D341Med (cell line): ENCODE results near the gene GPD1.
"Not testable (repeated sequence)": the region's sequence is repeated elsewhere in the genome, so short reads cannot be mapped to it uniquely, and the experiment has no call there.

Source experiments
- DNase-seq: peaks from one replicate; pipeline ENCODE4 v3.0.0; 2012; ENCODE audit warnings: low spot score

The GPD1 gene

DNA sequence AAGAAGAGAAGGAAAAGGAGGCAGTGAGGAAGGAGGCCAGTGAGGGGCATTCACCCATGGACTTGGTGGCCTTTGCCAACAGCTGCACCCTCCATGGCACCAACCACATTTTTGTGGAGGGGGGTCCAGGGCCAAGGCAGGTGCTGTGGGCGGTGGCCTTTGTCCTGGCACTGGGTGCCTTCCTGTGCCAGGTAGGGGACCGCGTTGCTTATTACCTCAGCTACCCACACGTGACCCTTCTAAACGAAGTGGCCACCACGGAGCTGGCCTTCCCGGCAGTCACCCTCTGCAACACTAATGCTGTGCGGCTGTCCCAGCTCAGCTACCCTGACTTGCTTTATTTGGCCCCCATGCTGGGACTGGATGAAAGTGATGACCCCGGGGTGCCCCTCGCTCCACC, 30.1 kb upstream of the GPD1 start:
- no peak for DNase-seq

DNA sequence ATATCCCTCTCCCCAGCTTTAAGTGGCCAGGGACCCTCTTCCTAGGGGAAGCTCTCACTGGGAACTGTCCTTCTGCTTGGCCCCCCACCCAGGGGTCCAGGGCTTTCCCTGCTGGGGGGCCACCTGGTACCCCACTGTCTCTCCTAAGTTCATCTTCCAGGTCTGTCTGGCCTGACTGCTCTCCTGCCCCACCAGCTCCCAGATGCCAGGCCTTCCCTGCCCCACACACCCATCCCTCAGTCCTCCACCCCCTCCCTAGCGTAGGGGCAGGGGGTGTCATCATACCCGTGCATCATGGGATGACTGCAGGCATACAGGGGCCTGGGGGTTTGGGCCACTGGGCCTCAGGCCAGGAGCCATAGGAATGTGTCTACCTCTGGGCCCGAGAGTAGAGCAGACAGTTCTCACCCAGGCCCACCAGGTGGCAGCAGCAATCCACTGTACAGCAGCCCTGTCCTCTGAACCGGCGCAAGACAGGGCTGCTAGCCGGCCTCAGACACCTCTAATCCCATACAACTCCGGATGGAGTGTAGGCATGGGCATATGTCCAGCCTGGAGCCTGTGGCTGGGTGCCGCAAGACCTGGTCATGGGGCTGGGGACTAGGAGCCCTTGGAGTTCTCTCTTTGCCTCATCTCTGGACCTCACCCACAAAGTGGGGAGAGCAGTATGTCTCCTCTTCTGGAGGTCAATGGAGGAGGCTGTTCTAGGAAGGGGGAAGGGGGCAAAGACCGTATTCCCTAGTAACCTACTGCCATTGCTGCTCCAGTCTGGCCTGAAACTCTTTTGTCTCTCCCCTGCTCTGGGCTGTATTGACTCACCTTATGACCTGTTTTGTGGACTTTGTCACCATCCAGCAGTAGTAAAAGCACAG, 28.6 kb upstream of the GPD1 start:
- peak; percentile 90 for DNase-seq

DNA sequence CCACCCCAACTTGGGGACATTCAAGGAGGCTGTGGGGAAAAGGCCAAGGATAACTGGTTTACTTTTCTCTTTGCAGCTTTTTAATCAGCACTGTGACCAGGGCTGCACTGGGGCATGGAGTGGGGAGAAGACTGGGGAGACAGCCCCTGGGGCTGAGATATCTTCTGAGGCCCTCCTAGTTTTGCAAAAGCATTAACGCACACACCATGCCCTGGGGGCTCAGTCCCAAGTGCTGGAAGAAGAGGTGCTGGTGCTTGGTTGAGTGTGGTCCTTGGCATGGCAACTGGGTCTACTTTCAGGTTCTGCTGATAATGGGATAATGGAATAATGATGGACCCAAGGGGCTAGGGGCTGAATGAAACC, 28.0 kb upstream of the GPD1 start:
- no peak for DNase-seq

DNA sequence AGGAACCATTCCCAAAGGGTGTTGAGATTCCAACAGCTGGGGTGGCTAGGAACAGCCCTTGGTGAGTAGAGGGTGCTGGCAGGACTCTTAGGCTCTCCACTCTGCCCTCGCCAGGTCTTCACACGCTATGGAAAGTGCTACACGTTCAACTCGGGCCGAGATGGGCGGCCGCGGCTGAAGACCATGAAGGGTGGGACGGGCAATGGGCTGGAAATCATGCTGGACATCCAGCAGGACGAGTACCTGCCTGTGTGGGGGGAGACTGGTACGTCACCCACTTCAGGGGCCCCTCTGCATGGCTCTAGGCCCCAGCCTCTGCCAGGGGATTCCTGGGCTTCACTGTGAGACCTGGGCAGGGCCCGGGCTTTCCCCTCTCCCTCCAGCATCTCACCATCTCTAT, 26.7 kb upstream of the GPD1 start:
- DNase-seq: no peak

DNA sequence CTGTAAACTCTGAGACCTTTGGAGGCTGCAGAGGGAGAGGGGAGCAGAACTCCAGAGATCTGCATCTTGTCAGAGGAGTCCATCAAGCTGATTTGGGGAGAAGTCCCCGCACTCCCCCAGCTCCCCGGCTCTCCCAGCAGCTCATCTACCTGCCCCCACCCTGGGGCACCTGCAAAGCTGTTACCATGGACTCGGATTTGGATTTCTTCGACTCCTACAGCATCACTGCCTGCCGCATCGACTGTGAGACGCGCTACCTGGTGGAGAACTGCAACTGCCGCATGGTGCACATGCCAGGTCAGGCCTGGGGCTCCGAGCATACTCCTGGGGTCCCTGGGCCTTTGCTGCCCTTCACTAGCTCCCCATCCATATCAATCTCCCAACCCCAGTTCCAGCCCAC, 25.5 kb upstream of the GPD1 start:
- no peak for DNase-seq

DNA sequence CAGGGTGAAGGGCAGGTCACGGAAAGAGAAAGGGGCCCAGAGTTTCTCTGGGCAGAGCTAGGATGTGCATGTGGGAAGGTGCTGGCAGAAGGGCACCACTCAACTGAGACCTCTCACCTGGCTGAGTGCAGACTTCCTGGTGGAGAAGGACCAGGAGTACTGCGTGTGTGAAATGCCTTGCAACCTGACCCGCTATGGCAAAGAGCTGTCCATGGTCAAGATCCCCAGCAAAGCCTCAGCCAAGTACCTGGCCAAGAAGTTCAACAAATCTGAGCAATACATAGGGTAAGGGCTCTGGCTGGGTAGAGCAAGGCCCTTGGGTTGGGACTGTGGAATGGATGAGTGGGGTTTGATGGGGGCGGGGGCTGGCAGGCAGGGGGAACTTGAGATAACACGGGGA, 24.0 kb upstream of the GPD1 start:
- DNase-seq: no peak

DNA sequence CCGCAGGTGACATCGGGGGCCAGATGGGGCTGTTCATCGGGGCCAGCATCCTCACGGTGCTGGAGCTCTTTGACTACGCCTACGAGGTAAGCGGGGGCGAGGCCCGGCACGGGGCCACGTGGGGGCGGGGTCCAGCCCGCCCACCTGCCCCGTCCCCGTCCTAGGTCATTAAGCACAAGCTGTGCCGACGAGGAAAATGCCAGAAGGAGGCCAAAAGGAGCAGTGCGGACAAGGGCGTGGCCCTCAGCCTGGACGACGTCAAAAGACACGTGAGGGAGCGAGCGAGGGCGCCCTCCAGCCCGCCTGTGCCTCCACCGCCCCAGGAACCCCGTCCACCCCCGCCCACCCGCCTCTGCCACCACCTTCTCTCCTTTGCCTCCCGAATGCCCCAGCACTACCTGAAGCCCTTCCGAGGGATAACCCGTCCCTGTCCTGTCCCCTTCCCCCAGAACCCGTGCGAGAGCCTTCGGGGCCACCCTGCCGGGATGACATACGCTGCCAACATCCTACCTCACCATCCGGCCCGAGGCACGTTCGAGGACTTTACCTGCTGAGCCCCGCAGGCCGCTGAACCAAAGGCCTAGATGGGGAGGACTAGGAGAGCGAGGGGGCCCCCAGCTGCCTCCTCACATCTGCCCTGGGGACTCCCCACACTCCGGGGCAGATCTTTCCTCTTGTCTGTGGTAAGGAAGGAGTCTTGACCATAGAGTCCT, 22.6 kb upstream of the GPD1 start:
- no peak for DNase-seq

DNA sequence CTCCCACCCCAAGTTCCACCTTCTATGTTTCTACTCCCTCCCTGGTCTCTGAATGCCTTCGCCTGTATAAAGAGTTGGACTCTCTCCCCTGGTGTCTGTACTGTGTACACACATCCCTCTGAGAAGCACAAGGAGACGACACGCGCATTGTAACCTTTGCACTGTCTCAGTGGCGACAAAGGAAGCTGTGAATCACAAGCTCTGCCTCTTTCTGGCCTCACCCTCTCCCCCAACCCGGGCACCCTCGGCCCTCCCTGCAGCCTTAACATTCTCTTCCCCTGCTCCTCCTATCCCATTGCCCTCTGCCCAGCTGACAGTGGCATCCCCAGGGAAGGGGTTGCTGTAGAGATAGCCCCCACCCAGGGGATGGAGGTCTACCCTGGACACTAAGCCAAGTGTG, 21.2 kb upstream of the GPD1 start:
- no peak for DNase-seq

DNA sequence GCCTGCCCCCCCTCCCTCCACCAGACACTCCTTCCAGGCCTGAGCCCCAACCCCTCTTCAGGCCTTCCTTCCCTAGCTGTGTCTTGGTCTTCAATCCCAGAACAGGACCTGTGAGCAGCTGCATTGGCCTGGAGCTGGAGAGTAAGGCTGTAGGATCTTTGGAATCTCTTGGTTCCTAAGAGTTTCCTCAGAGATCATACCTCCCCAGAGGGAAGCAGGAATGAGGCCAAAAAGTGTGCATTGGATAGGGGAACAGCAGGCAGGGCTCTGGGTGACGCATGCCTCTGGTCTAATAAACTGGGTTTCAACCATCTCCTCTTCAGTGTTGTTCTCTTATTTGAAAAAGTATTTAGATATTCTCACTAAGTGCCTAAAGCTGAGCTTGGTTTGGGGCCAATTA, 20.5 kb upstream of the GPD1 start:
- DNase-seq: no peak

DNA sequence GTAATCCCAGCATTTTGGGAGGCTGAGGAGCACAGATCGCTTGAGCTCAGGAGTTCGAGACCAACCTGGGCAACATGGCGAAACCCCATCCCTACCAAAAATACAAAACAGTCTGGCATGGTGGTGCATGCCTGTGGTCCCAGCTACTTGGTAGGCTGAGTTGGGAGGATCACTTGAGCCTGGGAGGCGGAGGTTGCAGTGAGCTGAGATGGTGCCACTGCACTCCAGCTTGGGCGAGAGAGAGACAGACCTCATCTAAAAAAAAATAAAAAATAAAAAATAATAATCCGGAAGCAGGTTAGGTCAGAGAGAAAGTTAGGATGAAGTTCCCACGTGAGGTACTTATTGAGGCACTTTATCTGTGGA, 19.4 kb upstream of the GPD1 start:
- DNase-seq: not testable (repeated sequence)

DNA sequence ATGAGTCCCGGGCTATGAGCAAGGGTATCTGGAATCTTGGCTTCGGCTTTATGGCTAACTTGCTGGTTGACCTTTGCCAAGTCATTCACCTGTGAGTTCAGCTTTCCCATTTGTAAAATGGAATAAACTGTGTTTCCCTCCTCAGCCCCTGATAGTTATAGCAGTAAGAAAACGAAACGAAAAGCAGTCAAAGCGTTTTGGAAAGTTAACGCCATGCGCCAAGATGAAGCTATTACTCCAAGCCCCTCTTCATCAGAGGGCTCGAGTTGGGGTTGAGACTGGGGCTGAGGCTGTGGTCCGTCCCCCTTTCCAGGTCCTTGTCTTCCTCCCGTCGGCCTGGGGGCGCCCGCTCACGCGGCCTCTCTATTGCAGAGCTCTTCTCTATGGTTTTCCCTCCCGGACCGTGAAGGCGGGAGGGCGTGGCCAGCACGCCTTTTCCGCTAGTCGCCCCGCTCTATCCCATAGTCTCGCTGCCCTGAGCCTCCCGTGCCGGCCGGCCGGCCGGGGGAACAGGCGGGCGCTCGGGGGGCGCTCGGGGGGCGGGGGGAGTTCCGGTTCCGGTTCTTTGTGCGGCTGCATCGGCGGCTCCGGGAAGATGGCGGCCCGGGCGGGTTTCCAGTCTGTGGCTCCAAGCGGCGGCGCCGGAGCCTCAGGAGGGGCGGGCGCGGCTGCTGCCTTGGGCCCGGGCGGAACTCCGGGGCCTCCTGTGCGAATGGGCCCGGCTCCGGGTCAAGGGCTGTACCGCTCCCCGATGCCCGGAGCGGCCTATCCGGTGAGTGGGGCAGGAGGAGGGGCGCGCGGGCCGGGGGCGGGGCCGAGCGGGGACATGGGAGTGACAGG, 18.8 kb upstream of the GPD1 start, which contains the start of gene SMARCD1:
SMARCD1 (plus strand) TSS at position 568 of the 840 bp plus-strand sequence; CDS start at position 596, 28 bp downstream.
- peak; percentile 97 for DNase-seq

DNA sequence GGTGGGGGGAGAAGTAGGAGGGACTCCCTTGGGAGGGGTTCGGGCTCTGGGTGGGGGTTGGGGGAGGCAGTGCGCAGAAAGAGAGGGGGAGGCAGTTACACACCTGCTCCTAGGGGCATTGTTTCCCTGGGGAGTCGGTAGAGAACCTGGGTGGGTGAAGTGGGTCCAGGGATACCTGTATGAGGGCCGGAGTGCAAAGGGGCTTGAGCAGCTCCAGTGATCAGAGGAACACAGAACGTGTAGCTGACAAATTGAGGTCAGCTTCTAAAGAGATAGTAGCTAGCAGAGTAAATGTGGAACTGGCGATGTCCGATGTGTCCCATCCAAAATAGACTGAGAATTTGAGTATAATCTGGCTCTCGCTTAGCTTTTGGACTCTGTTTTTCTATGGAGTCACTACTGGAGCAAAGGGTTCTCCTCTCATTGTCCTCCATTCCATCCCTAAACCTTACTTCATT, 18.2 kb upstream of the GPD1 start:
- DNase-seq: no peak

DNA sequence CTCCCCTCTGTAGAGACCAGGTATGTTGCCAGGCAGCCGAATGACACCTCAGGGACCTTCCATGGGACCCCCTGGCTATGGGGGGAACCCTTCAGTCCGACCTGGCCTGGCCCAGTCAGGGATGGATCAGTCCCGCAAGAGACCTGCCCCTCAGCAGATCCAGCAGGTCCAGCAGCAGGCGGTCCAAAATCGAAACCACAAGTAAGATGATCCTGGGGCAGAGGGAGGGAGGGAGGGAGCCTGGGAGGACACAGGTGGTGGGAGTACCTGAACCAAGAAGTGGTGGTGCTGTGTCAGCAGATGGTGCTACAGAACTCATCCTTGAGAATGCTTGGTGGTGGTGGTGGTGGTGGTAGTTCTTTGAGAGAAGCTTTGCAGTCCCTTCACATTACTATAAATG, 17.7 kb upstream of the GPD1 start:
- DNase-seq: no peak

DNA sequence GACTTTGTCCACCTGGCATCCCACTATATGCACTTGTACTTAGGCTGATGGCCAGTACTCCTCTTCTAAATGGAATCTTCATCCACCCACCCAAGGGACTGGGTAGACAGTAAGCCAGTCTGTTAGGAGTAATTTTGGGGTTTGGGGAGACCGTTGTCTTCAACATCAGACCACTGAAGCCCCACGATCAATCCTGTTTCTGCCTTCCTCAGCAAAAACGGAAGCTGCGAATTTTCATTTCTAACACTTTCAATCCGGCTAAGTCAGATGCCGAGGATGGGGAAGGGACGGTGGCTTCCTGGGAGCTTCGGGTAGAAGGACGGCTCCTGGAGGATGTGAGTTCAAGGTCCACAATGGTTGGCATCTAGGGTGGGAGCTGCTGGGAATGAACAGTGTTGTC, 16.7 kb upstream of the GPD1 start:
- DNase-seq: no peak

DNA sequence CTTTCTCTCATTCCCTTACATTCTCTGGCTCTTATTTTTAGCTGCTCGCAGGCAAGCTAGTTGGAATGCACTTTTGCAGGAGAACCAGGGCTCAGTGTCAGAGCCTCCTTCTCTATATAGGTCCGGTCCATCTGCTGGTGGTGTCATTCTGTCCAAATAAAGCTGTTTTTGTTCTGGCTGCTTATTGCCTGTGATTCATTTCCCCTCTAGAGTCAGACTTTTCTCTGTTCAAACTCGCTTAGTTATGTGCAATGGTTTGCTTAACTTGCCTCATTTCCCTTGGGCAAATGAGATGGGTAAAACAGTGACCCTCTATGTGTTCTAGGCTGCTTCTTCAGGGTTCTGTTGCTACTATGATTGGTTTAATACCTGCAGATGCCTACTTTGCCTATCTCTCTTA, 15.8 kb upstream of the GPD1 start:
- no peak for DNase-seq

DNA sequence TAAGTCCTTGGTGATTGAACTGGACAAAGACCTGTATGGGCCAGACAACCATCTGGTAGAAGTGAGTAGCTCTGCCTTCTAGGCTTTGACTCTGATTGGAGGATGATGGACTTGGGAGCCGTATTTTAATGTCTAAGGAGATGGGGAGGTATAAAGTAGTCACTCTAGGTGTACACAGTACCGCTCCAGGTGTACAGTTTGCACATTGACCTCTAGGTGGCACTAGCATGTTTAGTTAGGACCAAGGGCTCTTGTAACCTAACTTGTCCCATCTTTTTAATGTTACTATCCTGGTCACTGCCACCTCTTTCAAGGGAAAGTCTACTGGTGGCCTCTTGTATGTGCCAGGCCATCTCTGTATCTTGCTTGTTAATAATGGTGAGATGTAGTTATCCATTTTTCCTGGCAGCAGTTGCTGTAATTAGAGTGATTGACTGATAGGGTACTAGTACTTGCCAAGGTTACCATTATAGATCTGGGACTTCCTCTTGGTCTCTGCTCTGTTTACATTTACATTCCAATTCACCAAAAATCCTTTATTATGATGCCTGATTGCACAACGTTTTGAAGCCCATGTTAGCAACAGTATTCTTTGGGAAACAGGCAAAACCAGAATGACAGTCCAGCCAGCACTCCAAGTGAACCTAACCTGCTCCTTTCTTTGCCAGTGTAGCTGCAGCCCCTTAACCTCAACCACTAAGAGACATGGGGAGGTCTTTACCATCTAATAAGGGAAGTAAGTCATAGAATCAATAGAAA, 15.1 kb upstream of the GPD1 start:
- DNase-seq: peak; percentile 61

DNA sequence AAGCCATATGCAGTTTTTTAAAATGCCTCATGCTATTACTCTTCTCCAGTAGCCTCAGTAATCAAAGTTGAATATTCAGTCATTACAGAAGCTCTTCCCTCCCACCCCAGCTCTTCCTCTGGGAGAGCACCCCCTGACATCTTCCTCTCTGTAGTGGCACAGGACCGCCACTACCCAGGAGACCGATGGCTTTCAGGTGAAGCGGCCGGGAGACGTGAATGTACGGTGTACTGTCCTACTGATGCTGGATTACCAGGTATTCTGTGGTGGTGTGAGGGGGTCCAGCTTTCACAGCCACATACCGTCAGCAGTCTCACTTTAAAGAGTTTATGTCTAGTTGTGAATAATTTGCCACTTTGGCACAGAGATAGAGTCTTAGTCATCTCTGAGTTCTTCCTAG, 14.1 kb upstream of the GPD1 start:
- DNase-seq: no peak

DNA sequence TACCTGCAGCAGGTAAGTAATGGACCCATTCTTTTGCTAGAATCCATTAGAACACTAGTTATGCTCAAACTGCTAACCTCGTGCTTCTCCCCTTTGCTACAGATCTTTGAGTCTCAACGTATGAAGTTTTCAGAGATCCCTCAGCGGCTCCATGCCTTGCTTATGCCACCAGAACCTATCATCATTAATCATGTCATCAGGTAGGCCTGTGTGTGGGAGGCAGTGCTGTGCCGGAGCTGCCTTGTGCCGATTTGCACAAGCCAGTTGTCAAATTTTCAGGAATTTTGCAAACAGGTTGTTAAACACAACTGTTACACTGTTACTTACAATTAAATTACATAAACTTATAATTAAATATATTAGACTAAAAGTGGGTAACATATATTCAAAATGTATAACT, 13.4 kb upstream of the GPD1 start:
- DNase-seq: no peak

DNA sequence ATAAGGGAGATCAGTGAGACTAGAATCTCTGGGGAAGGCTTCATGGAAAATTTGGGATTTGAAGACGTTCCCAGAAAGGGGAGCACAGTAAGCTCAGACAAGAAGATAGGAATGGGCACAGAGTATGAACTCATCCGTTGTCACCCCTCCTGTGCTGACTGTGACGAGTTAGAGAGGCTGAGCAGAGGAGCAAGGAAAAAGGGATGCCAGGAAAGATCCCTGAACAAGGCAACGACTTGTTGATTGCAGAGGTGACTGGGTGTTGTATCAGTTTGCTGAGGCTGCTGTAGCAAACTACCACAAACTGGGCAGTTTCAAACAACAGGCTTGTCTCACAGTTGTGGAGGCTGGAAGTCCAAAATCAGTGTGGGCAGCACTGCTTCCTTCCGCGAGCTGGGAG, 5.9 kb upstream of the GPD1 start:
- no peak for DNase-seq

DNA sequence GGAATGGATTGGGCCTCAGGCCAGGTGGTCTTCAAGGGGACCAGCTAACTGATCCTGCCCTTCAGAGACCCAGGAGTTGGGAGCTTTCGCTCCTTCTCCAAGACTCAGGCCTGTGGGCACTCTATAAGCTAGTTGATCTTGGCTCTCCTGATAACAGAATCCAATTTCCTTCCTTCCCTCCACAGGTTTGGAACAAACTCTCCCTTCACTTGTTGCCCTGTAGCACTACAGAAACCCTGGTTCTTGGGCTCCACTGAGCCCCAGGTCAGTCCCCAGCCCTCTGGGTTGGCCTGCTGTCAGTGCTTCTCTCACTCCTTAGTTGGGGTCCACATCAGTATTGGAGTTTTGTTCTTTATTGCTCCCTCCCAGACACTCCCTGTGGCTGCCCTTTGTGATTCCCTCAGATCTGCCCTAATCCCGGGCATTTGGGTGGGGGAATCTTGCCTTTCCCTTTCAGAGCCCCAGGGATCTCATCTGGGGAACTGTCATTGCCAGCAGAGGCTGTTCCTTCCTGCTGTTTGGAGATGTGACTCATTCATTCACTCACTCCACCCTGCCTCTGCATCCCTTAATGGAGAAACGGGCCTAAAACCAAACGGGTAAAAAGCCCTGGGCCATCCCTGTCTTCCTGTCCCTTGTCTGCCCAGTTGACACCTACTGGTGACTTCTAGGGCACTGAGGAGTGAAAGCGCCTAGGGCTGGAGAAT, 4.4 kb upstream of the GPD1 start:
- no peak for DNase-seq

DNA sequence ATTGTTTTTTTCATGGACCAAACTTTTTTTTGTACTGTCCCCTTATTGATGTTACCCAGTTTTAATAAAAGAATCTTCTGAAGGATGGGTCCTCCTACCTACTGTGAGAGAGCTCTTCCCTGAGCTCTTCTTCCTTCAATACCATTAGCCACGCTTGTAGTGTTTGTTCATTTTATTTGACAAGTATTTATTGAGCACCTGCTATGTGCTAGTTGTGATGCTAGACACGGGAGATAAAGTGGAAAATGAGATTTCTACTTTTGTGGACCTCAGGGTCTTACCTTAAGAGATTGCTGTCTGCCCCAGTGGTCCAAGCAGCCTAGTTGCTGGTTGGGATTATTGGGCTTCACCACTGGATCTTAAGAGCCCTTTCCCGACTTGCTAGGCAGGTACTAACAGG, 3.2 kb upstream of the GPD1 start:
- DNase-seq: no peak
